Measurements from ENCODE around the gene RNF138.

DNA sequence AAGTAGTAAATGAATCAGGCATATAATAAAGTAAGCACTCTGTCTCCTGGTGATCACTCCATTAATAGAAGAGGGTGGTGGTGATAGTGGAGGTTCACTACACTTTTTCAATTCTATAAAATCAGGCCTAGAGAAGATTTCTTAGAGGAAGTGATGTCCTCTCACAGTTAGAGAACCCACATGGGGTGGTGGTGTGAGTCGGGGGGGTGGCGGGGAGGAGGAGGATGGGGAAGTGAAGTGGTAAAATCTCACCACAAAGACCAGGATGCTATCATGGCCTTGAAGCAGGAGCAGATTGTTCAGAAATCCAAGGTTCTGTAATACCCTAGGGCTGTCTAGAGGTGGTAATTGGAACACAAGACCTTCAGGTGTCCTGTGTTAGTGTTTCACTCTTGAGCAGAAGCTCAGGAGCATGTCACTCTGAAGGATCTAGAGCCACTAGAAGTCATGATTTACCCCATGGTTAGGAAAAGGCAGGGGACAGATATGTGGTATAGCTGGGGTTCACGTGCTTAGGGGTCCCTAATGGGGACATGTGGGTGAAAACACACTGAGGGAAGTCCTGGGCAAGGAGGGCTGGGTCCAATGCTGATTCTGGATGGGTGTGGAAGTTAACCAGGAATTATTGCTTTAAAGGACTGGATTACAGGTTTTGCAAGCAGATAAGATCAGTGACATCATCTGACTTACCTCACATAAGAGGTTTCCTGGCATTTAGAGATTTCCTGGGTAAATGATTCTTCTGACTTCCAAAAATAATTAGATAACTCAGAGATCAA is 42.1 kb upstream of the RNF138 start:
- TF ChIP-seq, protein P1, sequence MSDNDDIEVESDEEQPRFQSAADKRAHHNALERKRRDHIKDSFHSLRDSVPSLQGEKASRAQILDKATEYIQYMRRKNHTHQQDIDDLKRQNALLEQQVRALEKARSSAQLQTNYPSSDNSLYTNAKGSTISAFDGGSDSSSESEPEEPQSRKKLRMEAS (IDR thresholded peaks at IDR 0.05; ENCODE audit: low read depth, low read length): no peak
- TF ChIP-seq, protein P2, sequence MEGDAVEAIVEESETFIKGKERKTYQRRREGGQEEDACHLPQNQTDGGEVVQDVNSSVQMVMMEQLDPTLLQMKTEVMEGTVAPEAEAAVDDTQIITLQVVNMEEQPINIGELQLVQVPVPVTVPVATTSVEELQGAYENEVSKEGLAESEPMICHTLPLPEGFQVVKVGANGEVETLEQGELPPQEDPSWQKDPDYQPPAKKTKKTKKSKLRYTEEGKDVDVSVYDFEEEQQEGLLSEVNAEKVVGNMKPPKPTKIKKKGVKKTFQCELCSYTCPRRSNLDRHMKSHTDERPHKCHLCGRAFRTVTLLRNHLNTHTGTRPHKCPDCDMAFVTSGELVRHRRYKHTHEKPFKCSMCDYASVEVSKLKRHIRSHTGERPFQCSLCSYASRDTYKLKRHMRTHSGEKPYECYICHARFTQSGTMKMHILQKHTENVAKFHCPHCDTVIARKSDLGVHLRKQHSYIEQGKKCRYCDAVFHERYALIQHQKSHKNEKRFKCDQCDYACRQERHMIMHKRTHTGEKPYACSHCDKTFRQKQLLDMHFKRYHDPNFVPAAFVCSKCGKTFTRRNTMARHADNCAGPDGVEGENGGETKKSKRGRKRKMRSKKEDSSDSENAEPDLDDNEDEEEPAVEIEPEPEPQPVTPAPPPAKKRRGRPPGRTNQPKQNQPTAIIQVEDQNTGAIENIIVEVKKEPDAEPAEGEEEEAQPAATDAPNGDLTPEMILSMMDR (IDR thresholded peaks at IDR 0.05; ENCODE audit: low read depth, low read length): no peak

Measured in NB4 (cell line).